IPS-NIHi11 (cell line): ENCODE results near the gene ATP2C2.
A peak's percentile ranks its signal among the peaks of the same experiment; 100 is the strongest.

ENCODE experiments used
- DNase-seq: peaks from one replicate; pipeline ENCODE4 v3.0.0; 2012; ENCODE audit warnings: mixed read lengths, low spot score

ATP2C2 gene

DNA sequence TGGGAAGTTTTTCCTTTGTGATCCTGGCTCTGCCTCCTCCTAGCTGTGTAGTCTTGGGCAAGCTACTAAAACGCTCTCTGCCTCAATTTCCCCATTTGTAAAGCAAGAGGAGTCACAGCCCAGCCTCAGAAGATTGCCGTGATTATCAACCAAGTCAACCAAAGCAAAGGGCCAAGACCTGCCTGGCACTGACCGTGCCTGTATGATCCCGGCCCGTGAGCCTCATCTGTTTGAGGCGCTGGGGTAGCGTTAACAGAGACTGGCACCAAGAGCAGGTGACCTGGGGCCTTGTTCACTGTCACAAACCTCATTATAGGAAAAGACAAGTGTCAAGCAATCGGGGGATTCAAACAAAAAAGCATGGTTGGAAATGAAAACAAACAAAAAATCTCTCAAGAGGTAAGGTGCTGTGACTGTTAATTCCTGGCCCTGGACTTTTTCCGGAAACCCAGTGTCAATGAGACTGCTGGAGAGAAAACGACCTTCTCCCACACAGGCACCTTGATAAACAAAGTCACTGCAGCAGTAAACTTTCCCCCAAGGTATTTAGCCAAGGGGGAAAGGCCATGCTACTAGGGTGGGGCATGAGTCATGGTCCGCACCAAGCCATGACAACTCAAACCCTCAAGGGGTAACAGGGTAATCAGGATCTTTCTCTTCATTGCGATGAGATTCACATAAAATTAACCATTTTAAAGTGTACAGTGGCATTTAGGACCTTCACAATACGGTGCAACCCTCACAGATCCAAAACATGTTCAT, 130.7 kb downstream of the ATP2C2 start:
- no peak for DNase-seq

DNA sequence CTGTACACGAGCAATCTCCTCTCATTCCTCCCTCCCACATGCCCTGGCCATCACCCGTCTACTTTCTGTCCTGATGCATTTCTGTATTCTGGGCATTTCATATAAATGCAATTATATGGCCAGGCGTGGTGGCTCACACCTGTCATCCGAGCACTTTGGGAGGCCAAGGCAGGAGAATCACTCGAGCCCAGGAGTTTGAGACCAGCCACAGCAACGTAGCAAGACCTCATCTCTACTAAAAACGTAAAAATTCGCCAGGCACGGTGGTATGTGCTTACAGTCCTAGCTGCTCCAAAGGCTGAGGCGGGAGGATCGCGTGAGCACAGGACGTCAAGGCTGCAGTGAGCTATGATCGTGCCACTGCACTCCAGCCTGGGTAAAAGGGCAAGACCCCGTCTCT, 131.3 kb downstream of the ATP2C2 start:
- no peak for DNase-seq

- no peak for DNase-seq
Observed at GRCh38 chr16:84500531-84500930, 132.2 kb downstream of the ATP2C2 start.

DNA sequence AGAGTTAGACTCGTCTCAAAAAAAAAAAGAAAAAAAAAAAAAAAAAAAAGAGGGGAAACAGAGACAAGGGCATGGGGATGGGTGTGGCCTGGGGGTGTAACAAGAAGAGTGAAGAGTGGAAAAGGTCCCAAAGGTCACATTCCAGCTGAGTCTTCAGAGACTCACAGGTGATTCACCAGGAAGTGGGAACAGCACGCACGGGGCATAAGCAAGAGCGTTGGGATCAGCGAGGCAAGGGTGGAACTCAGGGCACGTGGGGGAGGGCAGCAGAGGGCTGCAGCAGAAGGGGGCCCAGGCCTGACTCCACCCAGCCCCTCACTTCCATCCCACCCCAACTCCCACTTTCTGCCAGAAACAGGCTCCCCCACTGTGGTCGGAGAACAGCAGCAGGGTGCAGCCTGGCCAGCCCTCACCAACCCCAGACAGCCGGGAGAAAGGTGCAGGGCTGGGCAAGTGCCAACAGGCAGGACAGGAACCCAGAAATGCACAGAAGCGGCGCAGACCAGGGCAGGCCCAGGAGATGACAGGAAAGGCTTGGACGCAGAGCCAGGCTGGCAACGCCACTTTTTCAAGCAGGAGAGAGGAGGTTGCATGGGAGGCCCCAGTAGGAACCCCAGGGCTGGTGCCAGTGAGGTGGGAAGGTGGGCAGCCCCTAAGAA, 132.9 kb downstream of the ATP2C2 start:
- no peak for DNase-seq

GRCh38 chr16:84502075-84502474, 133.7 kb downstream of the ATP2C2 start:
- DNase-seq: no peak

DNA sequence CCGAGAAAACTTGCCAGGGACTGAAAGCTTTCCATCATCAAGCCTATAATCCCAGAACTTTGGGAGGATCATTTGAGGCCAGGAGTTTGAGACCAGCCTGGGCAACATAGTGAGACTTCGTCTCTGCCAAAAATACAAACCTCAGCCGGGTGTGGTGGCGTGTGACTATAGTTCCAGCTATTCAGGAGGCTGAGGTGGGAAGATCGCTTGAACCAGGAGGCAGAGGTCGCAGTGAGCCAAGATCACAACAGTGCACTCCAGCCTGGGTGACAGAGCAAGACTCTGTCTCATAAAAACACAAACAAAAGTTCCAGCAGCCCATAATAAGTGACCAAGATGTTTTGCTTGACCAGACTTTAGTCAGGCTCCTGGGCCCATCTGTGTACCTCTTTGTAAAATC, 134.2 kb downstream of the ATP2C2 start:
- no peak for DNase-seq

- no peak for DNase-seq
Observed at GRCh38 chr16:84503751-84504395, 135.5 kb downstream of the ATP2C2 start.

GRCh38 chr16:84504420-84505248, 136.3 kb downstream of the ATP2C2 start, which contains the start of gene MEAK7:
Gene MEAK7 (minus strand): TSS chr16:84504659. CDS start chr16:84498086, 6,573 bp downstream.
- DNase-seq: peak; percentile 100

GRCh38 chr16:84505249-84506187, 137.2 kb downstream of the ATP2C2 start:
- DNase-seq: no peak

DNA sequence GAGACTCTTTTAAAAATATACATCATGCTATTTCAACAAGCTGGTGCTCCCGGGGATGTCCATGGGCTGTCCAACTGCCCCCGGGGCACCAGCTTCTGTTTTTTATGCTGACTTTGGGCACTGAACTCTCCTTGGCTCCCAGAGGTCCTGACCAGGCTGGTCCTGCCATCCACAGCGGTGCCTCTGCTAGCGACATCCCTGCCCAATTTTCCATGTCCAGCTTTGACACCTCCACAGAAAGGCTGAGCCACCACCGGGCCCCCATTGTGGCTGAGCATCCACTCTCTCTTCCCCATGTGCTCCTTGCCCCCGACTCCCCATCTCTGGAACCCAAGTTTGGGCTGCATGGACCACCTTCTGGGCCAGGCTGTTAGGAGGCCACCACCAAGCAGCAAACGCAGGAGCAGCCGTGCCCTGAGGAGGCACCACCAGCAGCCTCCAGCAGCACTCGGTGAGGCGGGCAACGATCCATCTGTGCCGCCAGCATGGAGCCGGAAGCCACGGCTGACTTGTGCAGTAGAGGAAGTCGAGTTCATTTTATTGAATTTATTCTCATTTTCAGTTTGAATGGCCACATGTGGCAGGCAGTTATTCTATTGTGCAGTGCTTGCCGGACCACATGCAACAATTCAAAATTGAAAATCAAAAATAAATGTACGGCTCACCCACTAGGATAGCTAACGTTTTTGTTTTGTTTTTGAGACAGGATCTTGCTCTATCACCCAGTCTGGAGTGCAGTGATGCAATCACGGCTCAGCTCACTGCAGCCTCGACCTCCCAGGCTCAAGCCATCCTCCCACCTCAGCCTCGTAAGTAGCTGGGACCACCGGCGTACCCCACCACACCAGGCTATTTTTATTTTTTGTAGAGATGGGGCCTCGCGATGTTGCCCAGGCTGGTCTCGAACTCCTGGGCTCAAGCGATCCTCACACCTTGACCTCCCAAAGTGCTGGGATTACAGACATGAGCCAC, 139.0 kb downstream of the ATP2C2 start:
- no peak for DNase-seq

GRCh38 chr16:84508502-84508901, 140.2 kb downstream of the ATP2C2 start:
- no peak for DNase-seq

GRCh38 chr16:84509032-84509950, 141.0 kb downstream of the ATP2C2 start:
- no peak for DNase-seq

DNA sequence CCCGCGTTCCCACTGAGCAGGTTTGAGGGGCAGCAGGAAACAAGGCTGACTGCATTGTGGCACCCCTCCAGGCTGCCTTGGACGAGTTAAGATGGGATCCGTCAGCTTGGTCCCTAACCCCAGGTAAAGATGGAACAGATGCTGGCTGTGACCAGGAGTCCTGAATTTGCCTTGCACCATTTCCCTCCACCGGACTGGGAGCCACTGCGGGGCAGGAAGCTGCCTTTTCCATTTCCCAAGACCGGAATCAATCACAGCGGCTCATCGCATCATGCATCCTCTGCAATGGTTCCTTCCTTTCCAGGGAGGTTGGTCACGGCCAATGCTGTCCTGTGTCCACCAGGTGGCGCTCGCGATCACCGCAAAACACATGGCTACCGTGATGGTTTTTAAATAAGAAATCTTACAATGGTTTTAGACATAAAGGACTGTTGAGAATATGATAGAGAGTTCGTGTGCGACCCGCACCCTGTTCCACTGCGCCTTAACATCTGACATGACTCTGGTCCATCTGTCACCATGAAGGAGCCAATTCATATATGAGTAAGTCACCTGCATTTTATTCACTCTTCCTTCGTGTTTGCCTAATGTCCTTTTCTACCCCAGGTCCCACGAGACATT, 143.0 kb downstream of the ATP2C2 start:
- peak; percentile 74 for DNase-seq

DNA sequence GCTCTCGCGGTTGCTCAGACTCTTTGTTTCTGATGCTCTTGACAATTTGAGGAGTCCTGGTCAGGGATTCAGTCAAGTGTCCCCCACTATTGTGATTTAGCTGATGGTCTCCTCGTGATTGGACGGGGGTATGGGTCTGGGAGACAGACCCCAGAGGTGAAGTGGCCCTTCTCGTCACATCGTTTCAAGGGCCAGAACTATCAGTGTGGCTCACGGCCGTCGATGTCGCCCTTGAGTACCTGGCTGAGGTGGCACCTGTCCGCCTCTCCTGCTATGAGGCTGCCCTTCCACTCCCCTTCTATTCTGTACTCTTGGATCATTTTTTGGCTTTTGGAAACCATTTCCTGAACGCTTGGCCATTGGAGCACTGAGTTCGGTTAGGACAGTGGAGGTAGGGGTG, 143.5 kb downstream of the ATP2C2 start:
- no peak for DNase-seq

GRCh38 chr16:84513123-84513522, 144.8 kb downstream of the ATP2C2 start:
- no peak for DNase-seq

DNA sequence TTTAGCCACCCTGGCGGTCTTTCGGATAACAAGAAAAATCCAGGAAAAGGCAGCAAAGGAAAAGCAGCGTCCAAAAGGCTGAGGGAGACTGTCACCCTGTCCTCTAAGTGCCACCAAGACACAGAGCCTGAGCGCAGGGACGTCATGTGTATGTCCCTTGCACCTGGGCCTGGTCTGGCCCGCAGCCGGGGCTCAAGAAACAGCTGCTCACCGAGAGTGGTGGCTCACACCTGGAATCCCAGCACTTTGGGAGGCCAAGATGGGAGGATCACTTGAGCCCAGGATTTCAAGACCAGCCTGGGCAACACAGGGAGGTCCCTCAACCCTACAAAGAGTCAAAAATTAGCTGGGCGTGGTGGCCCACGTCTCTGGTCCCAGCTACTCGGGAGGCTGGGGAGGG, 145.3 kb downstream of the ATP2C2 start:
- DNase-seq: no peak
